ENCODE measurements around the gene IL4R.
"Not testable (repeated sequence)": the region's sequence is repeated elsewhere in the genome, so short reads cannot be mapped to it uniquely, and the experiment has no call there.

IL4R gene

GRCh38 chr16:27377666-27378485, 64.1 kb downstream of the IL4R start:
- in situ Hi-C loops (cut with MboI; ENCODE audit: low sequenced_read_pairs): no loop called here

DNA sequence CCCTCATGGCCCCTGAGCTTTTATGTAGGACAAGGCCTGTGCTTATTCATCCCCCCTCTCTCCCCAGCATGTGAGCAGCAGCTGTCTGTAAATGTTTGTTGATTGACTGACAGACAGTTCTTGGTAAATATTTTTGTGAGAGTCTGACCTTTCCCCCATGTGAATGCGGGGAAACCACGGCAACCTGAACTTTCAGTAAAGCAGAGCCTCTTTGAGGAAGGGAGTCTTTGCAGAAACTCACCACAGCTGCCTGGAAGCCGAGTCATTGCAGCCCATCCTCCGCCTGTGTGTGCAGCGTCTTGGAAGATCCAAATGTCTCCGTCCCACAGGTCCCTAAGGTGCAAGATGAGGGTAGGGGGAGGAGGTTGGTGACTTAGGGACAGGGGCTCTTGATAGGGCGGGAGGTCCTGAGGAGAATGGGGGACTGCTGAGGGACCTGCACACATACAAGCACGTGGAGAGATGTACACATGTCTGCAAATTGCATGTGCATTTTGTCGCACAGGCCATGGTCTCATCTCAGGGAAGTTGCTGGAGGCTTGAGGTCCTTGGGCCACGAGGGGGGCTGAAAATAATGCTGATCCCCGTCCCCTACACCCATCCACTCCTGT, 65.2 kb downstream of the IL4R start:
- in situ Hi-C loops (cut with MboI; ENCODE audit: low sequenced_read_pairs): no loop called here

GRCh38 chr16:27379919-27380318, 66.1 kb downstream of the IL4R start:
- in situ Hi-C loops (cut with MboI; ENCODE audit: low sequenced_read_pairs): no loop called here

GRCh38 chr16:27381236-27381635, 67.5 kb downstream of the IL4R start:
- in situ Hi-C loops (cut with MboI; ENCODE audit: low sequenced_read_pairs): no loop called here

DNA sequence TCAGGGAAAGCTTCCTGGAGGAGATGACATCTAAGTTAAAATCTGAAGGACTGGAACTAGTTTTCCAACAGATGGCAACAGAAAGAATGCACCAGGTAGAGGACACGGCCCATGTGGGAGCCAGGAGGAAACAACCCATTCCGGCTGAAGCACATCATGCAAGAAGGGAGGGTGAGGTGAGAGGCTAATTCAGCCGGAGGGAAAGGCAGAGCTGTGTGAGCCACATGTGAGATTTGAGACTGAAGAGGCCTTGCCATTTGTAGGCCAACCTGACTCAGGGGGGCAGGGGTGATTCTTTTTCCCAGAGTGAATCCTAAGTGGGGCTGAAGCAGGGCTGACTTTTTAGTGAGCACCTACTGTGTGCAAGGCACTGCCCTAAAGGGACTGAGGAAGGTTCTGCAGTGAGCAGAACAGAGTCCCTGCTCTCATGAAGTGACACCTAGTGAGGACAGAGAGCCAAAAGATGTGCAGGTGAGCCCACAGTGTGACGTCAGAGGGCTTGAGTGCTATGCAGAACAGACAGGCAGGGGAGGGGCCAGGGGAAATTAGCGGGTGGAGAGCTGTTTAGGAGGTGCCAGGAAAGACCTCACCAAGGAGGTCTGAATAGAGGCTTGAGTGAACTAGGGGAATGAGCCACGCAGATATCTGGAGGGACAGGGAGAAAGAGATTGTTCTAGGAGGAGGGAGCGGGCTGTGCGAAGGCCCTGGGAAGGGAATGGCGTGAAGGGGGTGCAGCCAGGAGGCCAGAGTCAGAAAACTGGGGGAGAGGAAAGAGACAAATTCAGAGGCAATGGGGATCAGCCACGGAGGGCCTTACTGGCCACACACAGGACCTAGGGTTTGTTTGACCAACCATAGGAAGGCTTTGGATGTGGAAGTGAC, 68.4 kb downstream of the IL4R start:
- in situ Hi-C loops (cut with MboI; ENCODE audit: low sequenced_read_pairs): no loop called here

DNA sequence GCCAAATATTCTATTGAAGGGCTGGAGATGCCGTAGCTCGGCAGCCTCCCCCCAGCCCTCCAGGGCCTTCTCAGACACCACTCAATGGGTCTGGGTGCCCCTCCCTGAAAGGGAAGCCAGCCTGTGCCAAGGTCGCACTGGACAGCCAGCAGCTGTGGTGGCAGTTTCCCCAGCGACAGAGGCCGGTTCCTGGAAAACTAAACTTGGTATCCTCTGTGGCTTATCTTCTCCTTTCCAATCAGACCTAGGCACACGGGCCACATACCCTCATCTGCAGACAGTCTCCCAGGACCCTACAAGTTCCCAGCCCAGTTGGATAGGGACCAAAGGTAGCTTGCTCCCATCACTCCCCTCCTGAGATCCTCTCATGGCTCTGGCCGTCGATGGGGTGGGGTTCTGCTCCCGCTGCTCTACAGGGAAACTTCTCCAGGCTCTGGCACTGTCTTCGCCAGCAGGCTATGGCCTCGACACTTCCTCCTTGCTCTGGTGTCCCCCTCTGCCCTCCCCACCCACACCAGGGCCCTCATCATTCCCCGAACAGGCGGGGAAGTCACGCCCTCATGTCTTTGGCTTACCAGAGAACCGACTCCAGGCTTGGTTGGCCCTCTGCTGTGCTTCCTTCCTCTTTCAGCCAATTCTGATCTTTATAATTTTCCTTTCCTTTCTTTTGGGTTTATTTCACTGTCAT, 69.9 kb downstream of the IL4R start:
- in situ Hi-C loops (cut with MboI; ENCODE audit: low sequenced_read_pairs): no loop called here

DNA sequence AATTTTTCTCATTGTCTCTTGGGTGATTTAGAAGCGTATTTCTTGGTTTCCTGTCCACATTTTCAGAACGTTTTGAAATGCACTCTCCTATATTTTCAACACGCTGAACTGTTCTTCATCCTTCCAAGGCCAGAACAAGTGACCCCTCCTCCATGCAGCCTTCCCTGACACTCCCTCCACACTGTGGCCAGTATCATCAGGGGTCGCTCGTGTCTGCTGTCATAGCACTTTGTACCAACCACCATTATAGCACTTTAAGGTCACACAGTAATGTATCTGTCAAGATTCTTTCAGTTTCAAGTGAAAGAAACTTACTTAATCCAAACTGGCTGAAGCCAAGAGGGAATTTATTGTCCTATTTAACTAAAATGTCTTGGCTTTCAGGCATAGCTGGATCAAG, 70.7 kb downstream of the IL4R start:
- in situ Hi-C loops (cut with MboI; ENCODE audit: low sequenced_read_pairs): no loop called here

- in situ Hi-C loops (cut with MboI; ENCODE audit: low sequenced_read_pairs): no loop called here
These were observed 71.6 kb downstream of the IL4R start for GRCh38 chr16:27385398-27385797.

DNA sequence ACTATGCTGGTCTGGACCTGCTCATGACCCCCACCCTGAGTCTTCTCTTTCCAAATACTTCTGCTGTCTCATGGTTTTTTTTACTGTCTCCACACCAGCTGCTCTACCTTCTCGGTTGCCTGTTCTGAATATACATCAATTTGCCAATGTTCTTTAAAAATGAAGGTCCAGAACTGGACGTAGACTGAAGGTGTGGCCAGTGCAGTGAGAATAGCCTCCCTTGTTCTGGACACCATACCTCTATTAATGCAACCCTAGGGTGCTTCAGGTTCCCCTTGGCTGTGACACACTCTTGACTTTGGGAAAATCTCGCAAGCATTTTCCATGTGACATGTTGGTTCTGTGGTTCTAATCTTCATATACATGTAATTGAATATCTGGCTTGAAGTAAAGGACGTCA, 72.9 kb downstream of the IL4R start:
- in situ Hi-C loops (cut with MboI; ENCODE audit: low sequenced_read_pairs): no loop called here

GRCh38 chr16:27387724-27388123, 74.0 kb downstream of the IL4R start:
- in situ Hi-C loops (cut with MboI; ENCODE audit: low sequenced_read_pairs): no loop called here

- in situ Hi-C loops (cut with MboI; ENCODE audit: low sequenced_read_pairs): no loop called here
These were observed 75.6 kb downstream of the IL4R start for GRCh38 chr16:27389272-27389961.

DNA sequence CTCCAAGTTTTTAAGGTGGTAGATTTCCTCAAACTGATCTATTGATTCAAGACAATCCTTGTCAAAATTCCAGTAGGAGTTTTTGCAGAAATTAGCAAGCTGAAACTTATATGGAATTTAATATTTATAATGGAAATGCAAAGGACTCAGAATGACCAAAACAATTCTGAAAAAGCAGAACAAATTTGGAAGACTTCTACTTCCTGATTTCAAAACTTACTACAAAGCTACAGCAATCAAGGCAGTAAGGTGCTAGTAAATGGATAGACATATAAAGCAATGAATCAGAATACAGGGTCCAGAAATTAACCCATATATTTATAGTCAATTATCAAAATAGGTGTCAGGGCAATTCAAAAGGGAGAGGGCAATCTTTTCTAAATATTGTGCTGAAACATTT, 76.4 kb downstream of the IL4R start:
- in situ Hi-C loops (cut with MboI; ENCODE audit: low sequenced_read_pairs): no loop called here

DNA sequence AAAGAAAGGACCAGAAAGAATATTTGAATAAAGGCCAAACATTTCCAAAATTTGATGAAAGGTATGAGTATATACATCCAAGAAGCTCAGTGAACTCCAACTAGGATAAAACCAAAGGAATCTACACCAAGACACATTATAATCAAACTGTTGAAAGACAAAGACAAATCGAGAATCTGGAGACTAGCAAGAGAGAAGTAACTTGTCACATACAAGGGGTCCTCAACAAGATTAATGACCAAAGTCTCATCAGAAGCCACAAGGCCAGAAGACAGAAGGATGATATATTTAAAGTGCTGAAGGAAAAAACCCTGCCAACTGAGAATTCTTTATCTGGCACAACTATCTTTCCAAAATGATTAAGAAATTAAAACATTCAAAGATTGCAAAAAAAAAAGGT, 78.9 kb downstream of the IL4R start:
- in situ Hi-C loops (cut with MboI; ENCODE audit: low sequenced_read_pairs): no loop called here

DNA sequence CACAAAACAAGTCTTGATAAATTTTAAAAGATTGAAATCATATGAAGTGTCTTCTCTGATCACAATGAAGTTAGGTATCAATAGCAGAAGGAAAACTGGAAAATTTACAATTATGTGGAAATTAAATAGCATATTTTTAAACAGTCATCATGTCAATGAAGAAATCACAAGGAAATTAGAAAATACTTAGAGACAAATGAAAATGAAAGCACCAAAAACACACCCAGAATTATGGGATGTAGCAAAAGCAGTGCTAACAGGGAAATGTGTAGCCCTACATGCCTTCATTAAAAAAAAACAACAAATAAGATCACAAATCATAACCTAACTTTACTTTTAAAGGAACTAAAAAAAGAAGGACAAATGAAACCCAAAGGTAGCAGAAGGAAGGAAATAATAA, 80.7 kb downstream of the IL4R start:
- in situ Hi-C loops (cut with MboI; ENCODE audit: low sequenced_read_pairs): no loop called here

DNA sequence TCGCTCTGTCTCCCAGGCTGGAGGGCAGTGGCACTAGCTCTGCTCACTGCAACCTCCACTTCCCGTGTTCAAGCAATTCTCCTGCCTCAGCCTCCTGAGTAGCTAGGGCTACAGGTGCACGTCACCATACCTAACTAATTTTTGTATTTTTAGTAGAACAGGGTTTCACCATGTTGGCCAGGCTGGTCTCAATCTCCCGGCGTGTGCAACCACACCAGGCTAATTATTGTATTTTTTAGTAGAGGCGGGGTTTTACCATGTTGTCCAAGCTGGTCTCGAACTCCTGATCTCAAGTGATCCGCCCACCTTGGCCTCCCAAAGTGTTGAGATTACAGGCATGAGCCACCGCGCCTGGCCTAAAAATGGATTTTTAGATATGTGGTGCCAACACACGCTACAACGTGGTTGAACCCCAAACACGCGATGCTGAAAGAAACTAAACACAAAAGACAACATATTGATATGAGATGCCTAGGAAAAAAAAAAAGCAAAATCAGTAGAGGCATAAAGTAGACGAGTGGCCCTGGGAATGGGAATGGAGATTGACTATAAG, 84.6 kb downstream of the IL4R start:
- in situ Hi-C loops (cut with MboI; ENCODE audit: low sequenced_read_pairs): not testable (repeated sequence)

- in situ Hi-C loops (cut with MboI; ENCODE audit: low sequenced_read_pairs): no loop called here
These were observed 85.4 kb downstream of the IL4R start for GRCh38 chr16:27398894-27399853.

GRCh38 chr16:27399969-27400368, 86.2 kb downstream of the IL4R start:
- in situ Hi-C loops (cut with MboI; ENCODE audit: low sequenced_read_pairs): no loop called here

DNA sequence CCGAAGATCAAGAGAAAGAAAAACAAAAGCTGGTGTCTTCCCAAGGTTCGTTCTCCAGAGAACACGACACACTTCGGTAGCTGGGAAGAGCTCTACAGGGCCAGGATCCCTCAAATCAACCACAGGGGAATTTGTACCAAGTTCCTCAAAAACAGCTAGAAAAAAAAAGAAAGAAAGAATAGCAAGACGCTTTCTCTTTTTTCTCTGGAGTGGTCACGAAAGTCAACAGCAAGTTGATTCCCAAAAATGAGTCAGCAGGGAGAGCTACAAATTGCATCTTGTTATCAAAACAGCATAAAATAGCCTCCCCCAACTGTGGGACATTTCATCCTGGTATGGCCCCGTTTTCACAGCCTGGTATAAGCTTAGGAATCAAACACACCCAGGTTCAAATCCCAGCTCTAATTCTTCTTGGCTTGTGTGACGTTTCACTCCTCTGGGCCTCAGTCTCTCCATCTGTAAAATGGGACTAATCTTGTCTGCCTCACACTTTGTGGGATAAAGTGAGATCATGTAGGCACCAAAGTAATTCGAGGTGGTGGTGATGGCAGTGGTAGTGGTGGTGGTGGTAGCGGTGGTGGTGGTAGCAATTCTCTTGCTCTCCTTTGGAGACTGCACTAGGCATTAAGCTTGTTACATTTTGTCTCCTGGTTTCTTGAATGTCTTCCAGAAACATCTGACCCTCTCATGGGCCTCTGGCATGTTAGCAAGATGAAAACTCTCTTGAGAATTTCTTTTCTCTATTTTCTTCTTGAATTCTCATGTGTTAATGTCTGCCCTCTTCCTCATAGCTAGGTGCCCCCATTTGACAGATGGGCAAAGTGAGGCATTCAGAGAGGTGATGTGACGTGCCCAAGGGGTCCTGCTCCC, 87.2 kb downstream of the IL4R start:
- in situ Hi-C loops (cut with MboI; ENCODE audit: low sequenced_read_pairs): no loop called here
